ENCODE measurements around the gene GABRB3.

GRCh38 chr15:26595611-26596010, 177.3 kb downstream of the GABRB3 start:
- TF ChIP-seq CTCF (IDR thresholded peaks at IDR 0.05) = no peak
- no peak for TF ChIP-seq POLR2A (IDR thresholded peaks at IDR 0.05)
